Right forelimb (tissue), 1 donor: ENCODE measurements around the gene SP2.
"Not testable (repeated sequence)": the region's sequence is repeated elsewhere in the genome, so short reads cannot be mapped to it uniquely, and the experiment has no call there.

Experiments
- DNase-seq: peaks from one replicate; pipeline ENCODE4 v3.0.0-alpha.2; 2018

Gene SP2

GRCh38 chr17:47891545-47892088 is 4.4 kb upstream of the SP2 start:
- no peak for DNase-seq

GRCh38 chr17:47894498-47895346 is 1.3 kb upstream of the SP2 start:
- no peak for DNase-seq

DNA sequence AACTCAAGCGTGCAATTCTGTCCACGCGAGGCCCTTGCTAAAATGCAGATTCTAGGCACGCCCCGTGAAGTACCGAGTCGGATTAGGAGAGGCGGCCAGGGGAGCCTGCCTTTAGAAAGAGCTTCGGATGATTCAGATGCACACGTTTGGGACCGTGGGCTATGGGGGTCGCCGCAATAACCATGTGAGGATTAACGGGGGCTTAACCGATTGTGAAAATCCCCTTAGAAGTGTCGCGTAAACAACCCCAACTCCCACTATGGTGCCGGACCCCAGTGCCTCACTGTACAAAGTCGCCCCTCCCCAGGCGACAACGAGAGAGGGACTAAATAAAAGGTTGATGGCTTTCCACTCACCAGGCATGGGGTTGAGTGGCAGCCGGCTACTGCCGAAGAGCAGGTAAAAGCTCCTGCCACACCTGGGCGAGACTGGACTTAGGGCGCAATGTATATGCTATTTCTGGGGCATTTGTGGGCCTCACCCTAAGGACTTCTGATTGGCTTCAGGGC is 635 bp upstream of the SP2 start:
- no peak for DNase-seq

- DNase-seq = no peak
These were observed 845 bp downstream of the SP2 start for GRCh38 chr17:47896672-47897490.

DNA sequence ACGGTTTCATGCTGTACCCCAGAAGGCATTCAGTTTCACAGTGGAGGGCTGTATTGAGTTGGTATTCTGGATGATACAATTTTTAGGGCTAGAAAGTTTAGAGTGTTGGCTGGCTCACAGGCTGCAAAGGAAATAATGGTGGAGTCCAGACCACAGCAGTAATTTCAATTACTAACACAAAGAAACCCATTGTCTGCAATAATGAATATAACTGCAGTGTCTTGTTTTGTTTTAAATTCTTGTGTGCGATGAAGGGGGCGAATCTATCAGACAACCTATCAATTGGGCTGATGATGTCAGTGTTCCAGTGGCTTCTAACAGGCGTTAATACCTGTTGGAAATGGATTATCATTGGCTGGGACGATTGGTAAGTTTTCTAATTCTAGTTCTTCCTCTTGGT is 1.5 kb downstream of the SP2 start:
- no peak for DNase-seq

DNA sequence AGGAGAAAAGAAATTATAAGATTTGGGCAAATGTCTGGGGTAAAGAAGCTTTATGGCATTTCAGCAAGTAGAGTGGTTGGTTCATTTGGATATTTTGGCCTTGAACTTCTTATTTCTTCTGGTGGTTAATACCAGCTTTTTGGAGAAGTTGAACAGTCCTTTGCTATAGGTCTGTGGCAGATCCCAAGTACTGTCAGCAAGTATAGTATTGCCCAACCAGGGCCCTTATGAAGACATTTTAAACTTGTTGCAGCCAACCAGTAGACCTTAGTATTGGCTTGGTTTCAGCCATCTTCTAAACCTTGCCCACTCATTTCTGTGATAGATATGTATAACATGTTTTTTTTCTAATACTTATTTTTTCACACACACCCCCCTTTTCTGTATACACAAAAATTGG is 2.2 kb downstream of the SP2 start:
- no peak for DNase-seq

- DNase-seq = no peak
These were observed 3.6 kb downstream of the SP2 start for GRCh38 chr17:47899643-47900042.

- DNase-seq = no peak
These were observed 5.4 kb downstream of the SP2 start for GRCh38 chr17:47901423-47901822.

DNA sequence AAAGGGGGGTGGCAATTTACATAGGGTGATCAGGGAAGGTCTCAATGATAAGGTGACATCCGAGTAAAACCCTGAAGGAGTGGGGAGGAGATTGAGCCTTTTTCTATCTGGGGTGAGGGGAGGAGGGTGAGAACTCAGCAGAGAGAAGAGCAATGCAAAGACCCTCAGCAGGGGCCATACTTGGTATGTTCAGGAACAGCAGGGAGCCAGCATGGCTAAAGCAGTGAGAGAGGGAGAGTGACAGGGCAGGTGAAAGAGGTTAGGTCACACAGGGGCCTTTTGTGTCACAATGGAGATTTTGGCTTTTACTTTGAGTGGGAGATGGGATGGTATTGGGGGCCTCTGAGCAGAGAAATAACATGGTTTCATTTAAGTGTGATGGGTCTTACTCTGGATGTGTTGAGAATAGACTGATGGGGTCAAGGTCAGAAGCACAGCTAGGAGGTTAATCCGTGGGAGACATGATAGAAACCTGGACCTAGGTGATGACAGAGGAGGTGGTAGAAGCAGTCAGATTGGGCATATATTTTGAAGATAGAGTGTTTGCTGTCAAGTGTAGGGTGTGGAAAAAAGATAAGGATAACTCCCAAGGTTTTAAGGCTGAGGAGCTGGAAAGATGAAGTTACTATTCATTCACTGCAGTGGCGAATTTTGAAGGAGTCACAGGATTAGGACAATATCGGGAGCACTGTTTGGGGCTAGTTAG is 6.2 kb downstream of the SP2 start:
- DNase-seq = no peak

DNA sequence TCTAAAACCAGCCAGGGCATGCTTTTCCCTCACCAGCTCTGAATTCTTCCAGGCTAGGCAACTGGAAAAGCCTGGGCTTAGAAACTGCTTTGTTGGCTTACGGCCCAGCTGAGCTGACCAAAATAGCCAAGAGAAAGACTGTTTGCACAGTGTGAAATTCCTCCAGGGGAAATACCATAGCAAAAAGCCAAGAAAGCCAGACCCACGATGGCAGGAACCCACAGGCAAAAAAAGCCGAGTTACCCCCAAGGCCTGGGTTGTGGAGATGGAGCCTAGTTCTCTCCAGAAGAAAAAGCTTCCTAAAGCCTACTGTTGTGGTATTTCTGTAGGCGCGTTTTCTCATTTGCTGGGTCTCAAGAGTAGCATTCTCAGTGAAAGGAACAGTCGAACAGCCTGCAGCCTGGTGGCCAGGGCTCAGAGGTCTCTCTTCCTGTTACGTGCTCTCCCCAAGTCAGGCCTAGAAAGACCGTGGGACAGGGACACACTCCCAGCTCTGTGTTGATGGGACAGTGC is 9.2 kb downstream of the SP2 start:
- DNase-seq = peak; percentile 79

DNA sequence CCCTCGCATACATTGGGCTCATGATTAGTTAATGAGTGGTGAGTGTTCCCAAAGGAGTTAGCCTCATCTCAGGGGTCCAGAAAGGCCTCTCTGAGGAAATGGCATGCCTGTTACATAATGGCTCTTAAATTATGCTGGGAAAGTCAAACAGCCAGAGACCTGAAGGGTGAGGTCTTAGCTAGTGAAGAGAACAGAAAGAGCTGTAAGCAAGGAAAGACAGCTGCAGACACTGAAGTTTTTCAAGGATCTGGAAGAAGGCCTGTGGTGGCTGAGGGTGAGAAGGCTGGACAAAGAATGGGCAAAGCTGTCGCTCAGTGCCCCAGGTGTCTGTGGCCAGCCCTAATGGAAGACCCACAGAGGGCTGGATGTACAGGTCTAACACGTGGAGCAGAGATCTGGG is 10.4 kb downstream of the SP2 start:
- no peak for DNase-seq

- no peak for DNase-seq
These were observed 12.0 kb downstream of the SP2 start for GRCh38 chr17:47907932-47908562.

GRCh38 chr17:47913050-47913449 is 17.0 kb downstream of the SP2 start:
- DNase-seq = no peak

GRCh38 chr17:47914306-47914948 is 18.4 kb downstream of the SP2 start:
- no peak for DNase-seq

DNA sequence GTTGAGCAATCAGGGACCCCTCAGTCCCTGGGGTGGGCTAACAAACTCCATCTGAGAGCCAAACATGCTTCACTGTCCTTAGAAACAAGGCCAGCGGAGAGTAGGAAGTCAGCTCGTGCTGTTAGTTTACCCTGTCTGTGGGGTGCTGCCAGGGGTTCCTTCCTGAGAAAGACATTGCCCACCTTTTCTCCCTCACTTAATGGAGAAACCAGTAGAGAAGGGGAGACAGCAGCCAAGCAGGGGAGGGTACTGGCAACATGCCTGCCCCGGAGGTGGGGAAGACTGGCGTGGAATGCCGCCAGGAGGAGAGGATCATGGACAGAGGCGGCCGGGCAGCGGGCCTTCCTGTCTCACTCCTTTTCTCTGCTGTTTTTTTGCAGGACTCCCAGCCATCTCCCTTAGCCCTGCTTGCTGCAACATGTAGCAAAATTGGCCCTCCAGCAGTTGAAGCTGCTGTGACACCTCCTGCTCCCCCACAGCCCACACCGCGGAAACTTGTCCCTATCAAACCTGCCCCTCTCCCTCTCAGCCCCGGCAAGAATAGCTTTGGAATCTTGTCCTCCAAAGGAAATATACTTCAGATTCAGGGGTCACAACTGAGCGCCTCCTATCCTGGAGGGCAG is 19.9 kb downstream of the SP2 start:
- peak; percentile 66 for DNase-seq

GRCh38 chr17:47916489-47917208 is 20.6 kb downstream of the SP2 start:
- DNase-seq = no peak

DNA sequence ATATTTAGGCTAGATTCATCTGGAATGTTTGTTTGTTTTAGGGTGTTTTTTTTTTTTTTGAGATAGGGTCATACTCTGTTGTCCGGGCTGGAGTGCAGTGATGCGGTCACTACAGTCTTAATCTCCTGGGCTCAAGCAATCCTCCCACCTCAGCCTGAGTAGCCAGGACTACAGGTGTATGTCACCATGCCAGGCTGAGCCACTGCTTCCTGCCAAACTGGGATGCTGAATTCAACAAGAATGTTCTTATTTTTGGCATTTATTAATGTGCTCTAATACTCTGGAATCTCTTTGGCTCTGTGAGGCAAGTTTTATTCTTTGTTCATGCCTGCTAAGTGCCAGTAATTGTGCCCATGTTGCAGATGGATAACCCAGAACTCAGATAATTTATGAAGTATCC is 21.5 kb downstream of the SP2 start:
- DNase-seq = no peak

GRCh38 chr17:47918006-47918405 is 22.0 kb downstream of the SP2 start:
- no peak for DNase-seq

GRCh38 chr17:47918991-47919390 is 23.0 kb downstream of the SP2 start:
- no peak for DNase-seq

DNA sequence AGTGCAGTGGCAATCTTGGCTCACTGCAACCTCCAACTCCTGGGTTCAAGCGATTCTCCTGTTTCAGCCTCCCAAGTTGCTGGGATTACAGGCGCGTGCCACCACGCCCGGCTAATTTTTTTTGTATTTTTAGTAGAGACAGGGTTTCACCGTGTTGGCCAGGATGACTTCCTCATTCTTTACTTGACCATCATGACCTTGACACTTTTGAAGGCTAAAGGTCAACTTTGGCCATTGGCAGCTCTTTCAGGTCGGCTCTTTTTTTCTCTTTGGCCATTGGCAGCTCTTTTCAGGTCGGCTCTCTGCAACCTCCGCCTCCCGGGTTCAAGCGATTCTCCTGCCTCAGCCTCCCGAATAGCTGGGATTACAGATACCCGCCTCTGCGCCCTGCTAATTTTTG is 23.9 kb downstream of the SP2 start:
- not testable (repeated sequence) for DNase-seq
